ENCODE data around the gene CLSTN2.

Gene CLSTN2

DNA sequence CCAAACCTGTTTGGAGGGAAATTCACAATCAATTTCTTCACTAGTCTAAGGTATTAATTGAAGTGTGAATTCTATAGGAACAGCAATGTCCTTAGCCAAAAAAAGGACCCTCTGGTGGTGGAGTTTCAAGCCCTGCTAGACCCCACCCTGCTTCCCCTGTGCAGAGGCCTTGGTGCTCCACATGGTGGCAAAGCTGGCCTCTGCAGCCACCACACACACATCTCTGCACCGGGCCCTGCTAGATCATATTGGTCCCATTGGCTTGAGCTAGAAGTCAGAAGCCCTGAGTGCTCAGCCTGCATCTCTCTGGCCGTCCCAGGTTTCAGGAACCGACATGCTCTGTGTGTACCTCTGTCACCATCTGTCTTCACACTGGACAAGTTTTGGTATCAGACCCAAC is 522.0 kb downstream of the CLSTN2 start:
- H3K4me3 ChIP-seq (ENCODE audit: low read length) = no peak overlapping the region
- no peaks in the 10 kb centered on the region for H3K79me2 ChIP-seq (ENCODE audit: control insufficient read depth, low read length)
- TF ChIP-seq EZH2phosphoT487 (IDR thresholded peaks at IDR 0.05; ENCODE audit: borderline replicate concordance, low read length) = no peak
- TF ChIP-seq, protein P1, sequence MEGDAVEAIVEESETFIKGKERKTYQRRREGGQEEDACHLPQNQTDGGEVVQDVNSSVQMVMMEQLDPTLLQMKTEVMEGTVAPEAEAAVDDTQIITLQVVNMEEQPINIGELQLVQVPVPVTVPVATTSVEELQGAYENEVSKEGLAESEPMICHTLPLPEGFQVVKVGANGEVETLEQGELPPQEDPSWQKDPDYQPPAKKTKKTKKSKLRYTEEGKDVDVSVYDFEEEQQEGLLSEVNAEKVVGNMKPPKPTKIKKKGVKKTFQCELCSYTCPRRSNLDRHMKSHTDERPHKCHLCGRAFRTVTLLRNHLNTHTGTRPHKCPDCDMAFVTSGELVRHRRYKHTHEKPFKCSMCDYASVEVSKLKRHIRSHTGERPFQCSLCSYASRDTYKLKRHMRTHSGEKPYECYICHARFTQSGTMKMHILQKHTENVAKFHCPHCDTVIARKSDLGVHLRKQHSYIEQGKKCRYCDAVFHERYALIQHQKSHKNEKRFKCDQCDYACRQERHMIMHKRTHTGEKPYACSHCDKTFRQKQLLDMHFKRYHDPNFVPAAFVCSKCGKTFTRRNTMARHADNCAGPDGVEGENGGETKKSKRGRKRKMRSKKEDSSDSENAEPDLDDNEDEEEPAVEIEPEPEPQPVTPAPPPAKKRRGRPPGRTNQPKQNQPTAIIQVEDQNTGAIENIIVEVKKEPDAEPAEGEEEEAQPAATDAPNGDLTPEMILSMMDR (IDR thresholded peaks at IDR 0.05; ENCODE audit: low read depth, low read length, poor library complexity, severe bottlenecking) = no peak
- H3K4me1 ChIP-seq (ENCODE audit: control insufficient read depth, low read length) = no peaks in the 10 kb centered on the region
- H3K9me3 ChIP-seq (ENCODE audit: control insufficient read depth, insufficient read depth, low read length) = no peaks in the 10 kb centered on the region
- H3K9me2 ChIP-seq (replicated peaks; ENCODE audit: control insufficient read depth, low read length) = no peaks in the 10 kb centered on the region
- H3K36me3 ChIP-seq (ENCODE audit: control insufficient read depth, low read length) = no peaks in the 10 kb centered on the region
- H4K20me1 ChIP-seq (ENCODE audit: control insufficient read depth, insufficient read depth, low read depth, low read length) = no peaks in the 10 kb centered on the region
- H3K4me2 ChIP-seq (ENCODE audit: low read length) = no peak overlapping the region
- H3K27ac ChIP-seq (ENCODE audit: low read depth, low read length) = no peak overlapping the region
- no peaks in the 10 kb centered on the region for H3F3A ChIP-seq (ENCODE audit: control insufficient read depth, insufficient read depth)
- no peaks in the 10 kb centered on the region for H3K27me3 ChIP-seq (ENCODE audit: control insufficient read depth, low read length)

DNA sequence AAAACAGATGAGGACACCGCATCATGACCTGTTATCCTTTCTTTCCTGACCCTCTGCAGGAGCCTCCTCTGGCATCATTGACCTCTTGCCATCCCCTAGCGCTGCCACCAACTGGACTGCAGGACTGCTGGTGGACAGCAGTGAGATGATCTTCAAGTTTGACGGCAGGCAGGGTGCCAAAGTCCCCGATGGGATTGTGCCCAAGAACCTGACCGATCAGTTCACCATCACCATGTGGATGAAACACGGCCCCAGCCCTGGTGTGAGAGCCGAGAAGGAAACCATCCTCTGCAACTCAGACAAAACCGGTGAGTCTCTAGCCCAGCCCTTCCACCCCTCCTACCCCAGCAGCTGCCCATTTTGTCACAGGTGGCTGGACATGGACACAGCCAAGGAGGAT is 524.5 kb downstream of the CLSTN2 start:
- H4K20me1 ChIP-seq (ENCODE audit: control insufficient read depth, insufficient read depth, low read depth, low read length) = no peaks in the 10 kb centered on the region
- H3K4me2 ChIP-seq (ENCODE audit: low read length) = no peak overlapping the region
- H3K9me2 ChIP-seq (replicated peaks; ENCODE audit: control insufficient read depth, low read length) = no peaks in the 10 kb centered on the region
- H3K4me3 ChIP-seq (ENCODE audit: low read length) = no peak overlapping the region
- no peaks in the 10 kb centered on the region for H3K9me3 ChIP-seq (ENCODE audit: control insufficient read depth, insufficient read depth, low read length)
- H3K27ac ChIP-seq (ENCODE audit: low read depth, low read length) = no peak overlapping the region
- no peaks in the 10 kb centered on the region for H3K79me2 ChIP-seq (ENCODE audit: control insufficient read depth, low read length)
- H3K36me3 ChIP-seq (ENCODE audit: control insufficient read depth, low read length) = no peaks in the 10 kb centered on the region
- no peaks in the 10 kb centered on the region for H3K4me1 ChIP-seq (ENCODE audit: control insufficient read depth, low read length)
- no peak for TF ChIP-seq EZH2phosphoT487 (IDR thresholded peaks at IDR 0.05; ENCODE audit: borderline replicate concordance, low read length)
- TF ChIP-seq, protein P1 (IDR thresholded peaks at IDR 0.05; ENCODE audit: low read depth, low read length, poor library complexity, severe bottlenecking) = no peak
- no peaks in the 10 kb centered on the region for H3F3A ChIP-seq (ENCODE audit: control insufficient read depth, insufficient read depth)
- no peaks in the 10 kb centered on the region for H3K27me3 ChIP-seq (ENCODE audit: control insufficient read depth, low read length)

DNA sequence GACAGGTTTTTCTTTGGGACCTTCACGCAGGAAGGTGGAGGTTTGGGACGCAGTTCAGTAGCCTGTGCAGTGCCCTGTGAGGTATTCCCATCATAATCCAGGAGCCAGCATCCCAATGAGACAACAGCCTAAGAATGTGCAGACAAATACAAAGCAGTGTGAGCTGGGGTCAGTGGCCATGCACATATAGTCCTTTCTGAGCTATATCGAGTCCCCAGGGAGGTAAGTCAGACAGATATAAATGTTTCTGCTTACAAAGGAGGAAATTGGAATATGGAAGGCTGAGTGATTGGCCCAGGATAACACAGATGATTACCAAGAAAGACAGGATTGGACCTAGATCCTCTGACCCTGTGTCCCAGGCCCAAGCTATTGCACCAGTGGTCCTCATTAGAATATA is 526.3 kb downstream of the CLSTN2 start:
- no peaks in the 10 kb centered on the region for H4K20me1 ChIP-seq (ENCODE audit: control insufficient read depth, insufficient read depth, low read depth, low read length)
- H3K79me2 ChIP-seq (ENCODE audit: control insufficient read depth, low read length) = no peaks in the 10 kb centered on the region
- H3K27ac ChIP-seq (ENCODE audit: low read depth, low read length) = no peak overlapping the region
- no peaks in the 10 kb centered on the region; the same call in 1 of the 2 replicates for H3K27me3 ChIP-seq (ENCODE audit: control insufficient read depth, low read length)
- no peak overlapping the region for H3K4me3 ChIP-seq (ENCODE audit: low read length)
- TF ChIP-seq, protein P1 (IDR thresholded peaks at IDR 0.05; ENCODE audit: low read depth, low read length, poor library complexity, severe bottlenecking) = no peak
- TF ChIP-seq EZH2phosphoT487 (IDR thresholded peaks at IDR 0.05; ENCODE audit: borderline replicate concordance, low read length) = no peak
- no peak overlapping the region for H3K4me2 ChIP-seq (ENCODE audit: low read length)
- no peaks in the 10 kb centered on the region for H3K9me3 ChIP-seq (ENCODE audit: control insufficient read depth, insufficient read depth, low read length)
- H3K36me3 ChIP-seq (ENCODE audit: control insufficient read depth, low read length) = no peaks in the 10 kb centered on the region
- H3K9me2 ChIP-seq (replicated peaks; ENCODE audit: control insufficient read depth, low read length) = no peaks in the 10 kb centered on the region
- H3F3A ChIP-seq (ENCODE audit: control insufficient read depth, insufficient read depth) = no peaks in the 10 kb centered on the region
- no peaks in the 10 kb centered on the region for H3K4me1 ChIP-seq (ENCODE audit: control insufficient read depth, low read length)

DNA sequence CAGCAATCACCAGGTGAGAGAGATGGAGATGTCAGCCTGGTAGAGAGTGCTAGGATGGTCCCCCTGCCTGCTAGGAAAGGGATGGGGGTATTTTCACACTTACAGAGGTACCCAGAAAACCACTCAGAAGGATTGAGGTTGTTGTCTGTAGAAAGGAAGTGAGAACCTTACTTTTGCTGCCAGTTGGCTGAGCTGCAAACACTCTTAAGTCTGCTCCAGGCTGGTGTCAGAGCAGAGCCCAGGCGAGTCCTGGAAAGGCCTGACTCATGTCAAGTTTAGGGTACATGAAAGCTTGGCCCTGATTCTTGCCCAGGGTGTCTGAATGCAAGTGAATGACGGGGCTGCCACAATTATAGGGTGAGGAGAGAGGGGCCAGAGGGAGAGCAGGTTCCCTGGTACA is 528.4 kb downstream of the CLSTN2 start:
- no peak overlapping the region for H3K4me3 ChIP-seq (ENCODE audit: low read length)
- H3K4me2 ChIP-seq (ENCODE audit: low read length) = no peak overlapping the region

More for the DNA sequence above, 528.4 kb downstream of the CLSTN2 start:
- H3F3A ChIP-seq (ENCODE audit: control insufficient read depth, insufficient read depth) = no peaks in the 10 kb centered on the region
- H3K36me3 ChIP-seq (ENCODE audit: control insufficient read depth, low read length) = no peaks in the 10 kb centered on the region
- H3K4me1 ChIP-seq (ENCODE audit: control insufficient read depth, low read length) = no peaks in the 10 kb centered on the region
- no peaks in the 10 kb centered on the region for H4K20me1 ChIP-seq (ENCODE audit: control insufficient read depth, insufficient read depth, low read depth, low read length)
- no peak for TF ChIP-seq EZH2phosphoT487 (IDR thresholded peaks at IDR 0.05; ENCODE audit: borderline replicate concordance, low read length)
- TF ChIP-seq, protein P1 (IDR thresholded peaks at IDR 0.05; ENCODE audit: low read depth, low read length, poor library complexity, severe bottlenecking) = no peak
- no peak overlapping the region for H3K27ac ChIP-seq (ENCODE audit: low read depth, low read length)
- H3K79me2 ChIP-seq (ENCODE audit: control insufficient read depth, low read length) = no peaks in the 10 kb centered on the region
- H3K9me3 ChIP-seq (ENCODE audit: control insufficient read depth, insufficient read depth, low read length) = no peaks in the 10 kb centered on the region
- H3K27me3 ChIP-seq (ENCODE audit: control insufficient read depth, low read length) = no peaks in the 10 kb centered on the region; the same call in none of the 2 replicates
- H3K9me2 ChIP-seq (replicated peaks; ENCODE audit: control insufficient read depth, low read length) = no peaks in the 10 kb centered on the region

All from DOHH2 (cell line).